Lung (tissue), 12 donors: ENCODE data around the gene PDE3B. TPM values are rescaled to one million over a fixed set of nuclear protein-coding genes. Genes with fewer than 3 reads are reported as not detected.

Experiments
- ATAC-seq: fragments of 200-7000 bp; cut with Tn5 transposase; one replicate; pipeline ENCODE4 v1.9.1; 2020; ENCODE audit warnings: moderate number of reproducible peaks; ENCODE audit not compliant: insufficient read depth, low FRiP score
- DNase-seq, 3 donors: peaks; one replicate each; pipeline ENCODE4 v3.0.0-alpha.2; 2013 to 2017
- H3K27ac ChIP-seq, 2 donors: one replicate each; pipeline ENCODE4 v1.5.1; 2013; ENCODE audit warnings: mild to moderate bottlenecking in 2 of 2, moderate library complexity in 2 of 2, control low read depth in 1 of 2, inconsistent platforms in 1 of 2, low read depth in 1 of 2, low read length in 1 of 2
- H3K27me3 ChIP-seq, 3 donors: one replicate each; pipeline ENCODE4 v1.5.1; 2013; ENCODE audit warnings: low read length in 2 of 3; ENCODE audit not compliant: control insufficient read depth in 3 of 3, insufficient read depth in 3 of 3
- H3K36me3 ChIP-seq, 4 donors: one replicate each; pipeline ENCODE4 v1.5.1; 2013; ENCODE audit warnings: low read length in 4 of 4, mild to moderate bottlenecking in 1 of 4, moderate library complexity in 1 of 4; ENCODE audit not compliant: control insufficient read depth in 4 of 4, insufficient read depth in 4 of 4
- H3K4me1 ChIP-seq, 5 donors: one replicate each; pipeline ENCODE4 v1.5.1; 2013; ENCODE audit warnings: low read length in 5 of 5, mild to moderate bottlenecking in 2 of 5, moderate library complexity in 1 of 5; ENCODE audit not compliant: control insufficient read depth in 5 of 5, insufficient read depth in 5 of 5
- H3K4me3 ChIP-seq: one replicate; pipeline ENCODE4 v1.5.1; 2013; ENCODE audit warnings: mild to moderate bottlenecking, control low read depth, moderate library complexity
- H3K9ac ChIP-seq, 2 donors: one replicate each; pipeline ENCODE4 v1.5.1; 2013; ENCODE audit warnings: low read length in 2 of 2, control low read depth in 1 of 2; ENCODE audit not compliant: insufficient read depth in 1 of 2
- H3K9me3 ChIP-seq, 4 donors: one replicate each; pipeline ENCODE4 v1.5.1; 2013; ENCODE audit warnings: low read length in 3 of 4, mild to moderate bottlenecking in 1 of 4, moderate library complexity in 1 of 4; ENCODE audit not compliant: control insufficient read depth in 4 of 4, insufficient read depth in 3 of 4
- CTCF ChIP-seq: IDR thresholded peaks from 2 replicates; pipeline ENCODE4 v1.5.1; 2012; ENCODE audit warnings: mild to moderate bottlenecking; ENCODE audit errors: control extremely low read depth, extremely low read depth
- WGBS, 2 donors: extraction: QIAGEN DNeasy Blood & Tissue Kit; methylation state at CpG; one replicate each; pipeline ENCODE4 v1.1.7; 2013; 5-methylcytosine and 5-hydroxymethylcytosine counted together
- polyA plus RNA-seq, 2 donors: library from polyadenylated mRNA; stranded (reverse); fragments of 200-250 nt; gene quantifications; one replicate each; pipeline ENCODE4 v1.2.1, GENCODE V29; 2013
- total RNA-seq, 2 donors: library from RNA; depleted of rRNA in 1 of 2; stranded (reverse); fragments of >200 nt in 1 of 2; gene quantifications; one replicate each; pipeline ENCODE4 v1.2.1, GENCODE V29; 2014 to 2021
- donor health status: control.
- donor health status: control.
- donor health status: Bipolar disorder and iron deficiency.
- donor health status: healthy.
- donor health status: DM: yes; HTN: yes; CAD: no.

Gene PDE3B
- total and polyA plus RNA-seq, 4 donors = 3.3 to 79.2 (median 11.5) TPM

DNA sequence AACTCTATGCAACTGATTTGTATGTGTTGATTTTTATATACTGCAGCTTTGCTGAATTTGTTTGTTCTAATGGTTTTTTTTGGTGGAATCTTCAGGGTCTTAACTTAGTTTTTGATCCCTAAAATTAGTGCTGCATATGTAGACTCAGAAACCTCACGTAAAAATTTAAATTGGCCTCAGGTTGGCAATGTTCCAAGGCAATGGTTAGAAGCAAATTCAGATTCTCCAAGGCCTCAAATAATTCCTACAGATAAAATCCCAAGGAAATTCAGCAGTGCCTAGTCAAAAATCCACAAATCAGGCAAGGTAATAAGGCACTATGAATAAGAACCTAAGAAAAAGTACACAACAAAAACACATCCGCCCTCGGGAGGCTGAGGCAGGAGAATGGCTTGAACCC lies 9.5 kb downstream of the PDE3B start:
- Histone ChIP-seq H3K9ac (no peak overlapping the region), H3K27ac (no peak overlapping the region), H3K4me3 (no peak overlapping the region), H3K27me3 (no peaks in the 10 kb centered on the region), H3K9me3 (no peaks in the 10 kb centered on the region), H3K36me3 (peaks cover 0 to 12% (median 2%) of the 10 kb centered on the region in 4 donors), H3K4me1 (peaks cover 0 to 18% (median 2%) of the 10 kb centered on the region in 5 donors)
- no peak for TF ChIP-seq CTCF
- WGBS, 2 donors = 91 to 96% methylated on average over 3 of the region's 3 CpGs
- DNase-seq = no peak
- ATAC-seq = no peak

DNA sequence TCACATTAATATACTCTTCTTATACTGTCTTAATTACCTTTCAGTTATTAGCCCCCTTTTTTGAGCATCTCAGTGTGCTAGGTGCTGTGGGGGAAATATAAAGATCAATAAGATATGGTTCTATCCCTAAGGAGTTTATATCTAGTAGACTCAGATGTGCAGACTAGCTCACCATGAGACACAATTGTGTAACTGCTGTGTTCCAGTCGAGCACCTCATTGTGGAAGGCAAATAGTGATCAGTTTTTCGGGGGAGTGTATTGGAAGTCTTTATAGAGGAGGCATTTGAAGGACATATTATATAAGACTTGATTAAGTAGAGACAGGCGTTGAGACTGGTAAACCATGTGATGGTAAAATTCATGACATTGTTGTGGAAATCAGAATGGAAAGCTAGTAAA lies 11.8 kb downstream of the PDE3B start:
- DNase-seq (no peak), ATAC-seq (no peak)
- no peak overlapping the region for H3K9ac ChIP-seq
- WGBS, 2 donors = 93 to 98% methylated on average over 3 of the region's 3 CpGs
- no peaks in the 10 kb centered on the region for H3K9me3 ChIP-seq
- no peak overlapping the region for H3K4me3 ChIP-seq
- H3K36me3 ChIP-seq = peaks cover 0 to 12% (median 2%) of the 10 kb centered on the region in 4 donors
- no peak overlapping the region for H3K27ac ChIP-seq
- no peaks in the 10 kb centered on the region for H3K27me3 ChIP-seq
- TF ChIP-seq CTCF = no peak
- peaks cover 0 to 10% (median 2%) of the 10 kb centered on the region in 5 donors for H3K4me1 ChIP-seq

- Histone ChIP-seq H3K27ac (no peak overlapping the region), H3K36me3 (peaks cover 0 to 4% (median 1%) of the 10 kb centered on the region in 4 donors), H3K4me1 (peaks cover 0 to 10% (median 2%) of the 10 kb centered on the region in 5 donors), H3K9me3 (no peaks in the 10 kb centered on the region), H3K27me3 (no peaks in the 10 kb centered on the region), H3K4me3 (no peak overlapping the region), H3K9ac (no peak overlapping the region)
- no peak for DNase-seq
- WGBS, 2 donors = 60 to 79% methylated on average over 4 of the region's 4 CpGs
- ATAC-seq = no peak
- no peak for TF ChIP-seq CTCF
Measured at GRCh38 chr11:14656536-14657457, 13.2 kb downstream of the PDE3B start.
